Ishikawa (cell line): Measurements from ENCODE around the gene SLC28A1.

Source experiments
- CEBPB ChIP-seq: IDR thresholded peaks from 2 replicates; pipeline ENCODE4 v1.6.1; 2012
- EP300 ChIP-seq: IDR thresholded peaks from 2 replicates; pipeline ENCODE4 v1.6.1; 2012; ENCODE audit warnings: borderline replicate concordance
- MAX ChIP-seq: IDR thresholded peaks from 2 replicates; pipeline ENCODE4 v1.6.1; 2012
- RAD21 ChIP-seq: IDR thresholded peaks from 2 replicates; pipeline ENCODE4 v1.6.1; 2012; ENCODE audit warnings: low read depth
- REST ChIP-seq: IDR thresholded peaks from 2 replicates; pipeline ENCODE4 v1.6.1; 2012; ENCODE audit warnings: low read depth, mild to moderate bottlenecking
- TAF1 ChIP-seq: IDR thresholded peaks from 2 replicates; pipeline ENCODE4 v1.6.1; 2012; ENCODE audit warnings: low read depth, mild to moderate bottlenecking
- TEAD4 ChIP-seq: IDR thresholded peaks from 2 replicates; pipeline ENCODE4 v1.6.1; 2012

DNA sequence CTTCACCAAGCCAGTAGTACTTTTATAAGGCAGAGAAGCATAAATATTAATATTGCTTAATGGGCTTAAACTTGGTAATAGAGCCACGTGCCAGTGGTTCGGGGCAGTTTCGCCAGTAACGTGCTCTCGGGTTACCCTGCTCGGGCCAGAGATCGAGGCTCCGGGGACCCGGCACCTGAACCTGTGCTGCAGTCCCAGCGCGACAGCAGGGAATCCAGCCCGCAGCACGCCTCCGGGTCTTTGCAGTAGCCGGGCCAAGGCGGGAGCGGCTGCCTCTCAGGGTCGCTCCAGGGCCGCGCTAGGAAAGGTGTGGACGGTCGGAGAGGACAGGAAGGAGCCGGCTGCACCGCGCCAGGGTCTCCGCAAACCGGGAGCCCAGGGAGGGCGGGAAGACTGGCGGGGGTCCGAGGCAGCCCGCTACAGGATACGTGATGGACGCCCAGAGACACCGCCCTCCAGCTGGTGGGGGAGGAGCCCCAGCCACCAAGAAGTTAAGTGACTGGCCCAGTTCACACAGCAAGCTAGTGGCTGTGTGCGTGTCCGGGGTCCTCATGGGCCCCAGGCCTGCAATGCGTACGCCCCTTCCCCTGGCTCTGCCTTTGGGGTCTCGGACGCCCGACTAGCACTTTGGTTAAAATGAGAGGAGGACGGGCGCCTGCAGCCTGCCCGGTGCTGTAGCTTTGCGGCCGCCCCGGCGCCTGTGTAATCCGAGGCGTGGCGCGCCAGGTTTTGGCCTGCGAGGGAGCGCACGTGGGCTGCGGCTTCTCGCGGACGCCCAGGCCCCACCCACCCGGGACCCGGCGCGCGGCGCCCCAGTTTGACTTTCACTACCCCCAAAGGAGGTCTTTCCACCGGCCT is 96.0 kb downstream of the SLC28A1 start:
- TF ChIP-seq CEBPB (0 out of 2 replicates have a peak, but pooled peaks have one; percentile 9), REST (no peak), TAF1 (no peak; the same call in 1 of the 2 replicates), RAD21 (peak; percentile 21; the same call in 1 of the 2 replicates), TEAD4 (0 out of 2 replicates have a peak, but pooled peaks have one; percentile 28), EP300 (no peak; the same call in 1 of the 2 replicates), MAX (peak; percentile 82)
